ENCODE data around the gene SYT3. TPM values are rescaled to one million over a fixed set of nuclear protein-coding genes. Genes with fewer than 3 reads are reported as not detected.

SYT3 gene
- total RNA-seq, 1 experiment from 2014 or later = not detected

- intact Hi-C loops (cut with micrococcal nuclease; ENCODE audit: unreplicated experiment) = no loop called here
- no peak for ATAC-seq
- Histone ChIP-seq H3K36me3 (ENCODE audit: control insufficient read depth, insufficient read depth, low read length) (no peaks in the 10 kb centered on the region), H3K27ac (ENCODE audit: low read length) (no peak overlapping the region), H3K4me3 (ENCODE audit: low read depth in 2 of 2, low read length in 2 of 2) (no peak overlapping the region), H3K9me3 (ENCODE audit: control insufficient read depth, insufficient read depth, low read depth, low read length) (0 out of 2 replicates have a peak, but pooled peaks cover 4% of the 10 kb centered on the region), H3K27me3 (ENCODE audit: control insufficient read depth, insufficient read depth, low read length) (peaks cover 2% of the 10 kb centered on the region; the same call in 1 of the 2 replicates), H3K4me1 (ENCODE audit: control insufficient read depth, insufficient read depth, low read length) (no peaks in the 10 kb centered on the region)
- no TSS peak for BruUV-seq (replicated peaks)
- TF ChIP-seq SIN3A (IDR thresholded peaks at IDR 0.05; ENCODE audit: borderline replicate concordance, insufficient read depth, low read depth, low read length) = no peak
- TF ChIP-seq TCF7L2 (IDR thresholded peaks at IDR 0.05; ENCODE audit: low read depth, low read length) = no peak
- TF ChIP-seq REST (IDR thresholded peaks at IDR 0.05; ENCODE audit: insufficient read depth in 1 of 2, low read depth in 2 of 2, low read length in 1 of 2) = no peak
- TF ChIP-seq CTCF (IDR thresholded peaks at IDR 0.05) = no peak
- no peak for DNase-seq (ENCODE audit: low read depth, low spot score)
- ChIA-PET POLR2A (no interaction called here), CTCF (no interaction called here)
- in situ Hi-C loops (cut with HindIII; ENCODE audit: low pct_unique_long_range_greater_than_20kb, low sequenced_read_pairs) = no loop called here
Measured at GRCh38 chr19:50633359-50633758, 6.3 kb downstream of the SYT3 start.

GRCh38 chr19:50632151-50632835, 7.4 kb downstream of the SYT3 start:
- no peak for ATAC-seq
- ChIA-PET CTCF (interaction anchor here (0.6 kb wide), 1 partner anchor 12 kb away, joined by 3 read pairs; no protein-coding TSS in a partner anchor), POLR2A (no interaction called here)
- BruUV-seq (replicated peaks) = no TSS peak
- TF ChIP-seq SIN3A (IDR thresholded peaks at IDR 0.05; ENCODE audit: borderline replicate concordance, insufficient read depth, low read depth, low read length) = no peak
- no peak for TF ChIP-seq POLR2AphosphoS5 (IDR thresholded peaks at IDR 0.05; ENCODE audit: low read depth, low read length)
- TF ChIP-seq TCF7L2 (IDR thresholded peaks at IDR 0.05; ENCODE audit: low read depth, low read length) = no peak
- TF ChIP-seq CTCF (IDR thresholded peaks at IDR 0.05) = no peak; the same call in 1 of the 2 replicates
- TF ChIP-seq REST (IDR thresholded peaks at IDR 0.05; ENCODE audit: insufficient read depth in 1 of 2, low read depth in 2 of 2, low read length in 1 of 2) = no peak
- intact Hi-C loops (cut with micrococcal nuclease; ENCODE audit: unreplicated experiment) = no loop called here
- no peak for DNase-seq (ENCODE audit: low read depth, low spot score)
- Histone ChIP-seq H3K36me3 (ENCODE audit: control insufficient read depth, insufficient read depth, low read length) (no peaks in the 10 kb centered on the region), H3K27me3 (ENCODE audit: control insufficient read depth, insufficient read depth, low read length) (peaks cover 2% of the 10 kb centered on the region; the same call in 1 of the 2 replicates), H3K4me3 (ENCODE audit: low read depth in 2 of 2, low read length in 2 of 2) (no peak overlapping the region), H3K4me1 (ENCODE audit: control insufficient read depth, insufficient read depth, low read length) (no peaks in the 10 kb centered on the region), H3K27ac (ENCODE audit: low read length) (no peak overlapping the region), H3K9me3 (ENCODE audit: control insufficient read depth, insufficient read depth, low read depth, low read length) (0 out of 2 replicates have a peak, but pooled peaks cover 4% of the 10 kb centered on the region)
- in situ Hi-C loops (cut with HindIII; ENCODE audit: low pct_unique_long_range_greater_than_20kb, low sequenced_read_pairs) = no loop called here
